ENCODE results near the gene TET2. TPM values are rescaled to one million over a fixed set of nuclear protein-coding genes. Genes with fewer than 3 reads are reported as not detected.

TET2 gene
- total RNA-seq, 2 donors from 2014 or later = 12.0 to 15.5 TPM

GRCh38 chr4:105329081-105329480 is 182.4 kb downstream of the TET2 start:
- H3K4me1 Mint-ChIP-seq = no peaks in the 10 kb centered on the region
- no peak for TF ChIP-seq CTCF (conservative IDR thresholded peaks at IDR 0.05)
- DNase-seq = no peak
- no peaks in the 10 kb centered on the region for H3K9me3 ChIP-seq (ENCODE audit: control insufficient read depth, low read length)
- H3K27ac Mint-ChIP-seq = no peak overlapping the region
- WGBS, 2 experiments (ENCODE audit: insufficient coverage in 1 of 2, insufficient read length in 1 of 2) = 60 to 95% methylated on average over 1 of the region's 1 CpG
- no peaks in the 10 kb centered on the region for H3K9me3 Mint-ChIP-seq
- no peaks in the 10 kb centered on the region for H3K36me3 Mint-ChIP-seq (ENCODE audit: low read depth)
- H3K9ac ChIP-seq (ENCODE audit: extremely low read depth, low read length, poor library complexity, severe bottlenecking) = no peak overlapping the region
- no peak overlapping the region for H3K4me3 ChIP-seq (ENCODE audit: low read length)
- H3K27ac ChIP-seq (ENCODE audit: low read depth, low read length) = no peak overlapping the region
- peaks cover 2% of the 10 kb centered on the region for H3K27me3 Mint-ChIP-seq (ENCODE audit: insufficient read depth)
- no peaks in the 10 kb centered on the region for H3K4me1 ChIP-seq (ENCODE audit: control insufficient read depth, insufficient read depth, low read length)
- no peaks in the 10 kb centered on the region for H3K36me3 ChIP-seq (ENCODE audit: control insufficient read depth, insufficient read depth, low read length)
- no peak overlapping the region for H3K4me3 Mint-ChIP-seq
- no peaks in the 10 kb centered on the region for H3K27me3 ChIP-seq (ENCODE audit: control insufficient read depth, insufficient read depth, low read length, poor library complexity, severe bottlenecking)

All from endodermal cell (in vitro differentiated cells).